Ovary (tissue), 9 donors: Measurements from ENCODE around the gene IL27RA. TPM values are rescaled to one million over a fixed set of nuclear protein-coding genes. Genes with fewer than 3 reads are reported as not detected.

Experiments used
- DNase-seq, 5 donors: peaks; one replicate each; pipeline ENCODE4 v3.0.0-alpha.2; 2019 to 2020
- H3K27ac ChIP-seq, 2 donors: fragments of 200-600 bp; one replicate each; pipeline versions ENCODE4 v1.5.1 to v1.8.0; 2019 to 2022
- H3K27me3 ChIP-seq: fragments of 200-600 bp; one replicate; pipeline ENCODE4 v1.8.0; 2022
- H3K36me3 ChIP-seq: fragments of 200-600 bp; sonication (generic); one replicate; pipeline ENCODE4 v1.5.1; 2019
- H3K4me1 ChIP-seq: one replicate; pipeline ENCODE4 v1.8.1; 2013; ENCODE audit warnings: mild to moderate bottlenecking, moderate library complexity; ENCODE audit not compliant: insufficient read depth
- H3K4me3 ChIP-seq: fragments of 200-600 bp; sonication (generic); one replicate; pipeline ENCODE4 v1.5.1; 2017
- H3K9me3 ChIP-seq, 2 donors: fragments of 200-600 bp in 1 of 2; sonication (generic) in 1 of 2; one replicate each; pipeline versions ENCODE4 v1.5.1 to v1.8.1; 2013 to 2019; ENCODE audit warnings: mild to moderate bottlenecking in 1 of 2, moderate library complexity in 1 of 2
- CTCF ChIP-seq, 3 donors: fragments of 450-650 bp in 2 of 3; fragments of 200-600 bp in 1 of 3; IDR thresholded peaks; one replicate each; pipeline versions ENCODE4 v1.5.1 to v1.8.0; 2016 to 2022; ENCODE audit warnings: antibody characterized with exemption in 3 of 3, mild to moderate bottlenecking in 1 of 3
- EP300 ChIP-seq: sonication (generic); formaldehyde crosslinking; IDR thresholded peaks from one replicate; pipeline ENCODE4 v1.6.1; 2017; ENCODE audit warnings: antibody characterized with exemption
- POLR2A ChIP-seq: fragments of 450-650 bp; IDR thresholded peaks from one replicate; pipeline ENCODE4 v1.6.1; 2017; ENCODE audit warnings: antibody characterized with exemption, mild to moderate bottlenecking, moderate library complexity
- WGBS, 3 donors: extraction: QIAGEN DNeasy Blood & Tissue Kit in 1 of 3; methylation state at CpG; one replicate each; pipeline versions ENCODE4 v1.1.5 to v1.1.7; 2013 to 2017; 5-methylcytosine and 5-hydroxymethylcytosine counted together
- intact Hi-C, 4 donors: fragments of 100-400 bp; cut with DNase I; formaldehyde crosslinking; loops; one replicate each; pipeline versions ENCODE4 v1.11.0 to v1.15.1; 2022 to 2023
- polyA plus RNA-seq, 2 donors: library from polyadenylated mRNA; stranded (reverse); fragments of 200-250 nt in 1 of 2; fragments of 350-450 nt in 1 of 2; fragmentation: Illumina TruSeq in 1 of 2; extraction: RNeasy Lipid Tissue Mini Kit (QIAGEN cat#74804) in 1 of 2; gene quantifications; one replicate each; pipeline ENCODE4 v1.2.3, GENCODE V29; 2013 to 2014
- total RNA-seq, 7 donors: library from RNA; depleted of rRNA in 2 of 7; stranded (reverse); fragments of >200 nt in 2 of 7; fragmentation: NEBNext Ultra II Directional in 3 of 7; extraction: Animal tissue kit (Norgen Biotek cat#: 25700) in 3 of 7; gene quantifications; one replicate each; pipeline versions ENCODE4 v1.1.0 to v1.2.4, GENCODE V29; 2016 to 2023
- donor health status: DM: no; HTN: no; CAD: no; lungs with moderate emphysema.
- donor health status: DM: no; HTN: no; CAD: no.
- donor health status: Bipolar disorder and iron deficiency.
- donor health status: DM: yes; HTN: yes; CAD: no.
- donor health status: DM: no; HTN: no; CAD: no.
- donor health status: DM: yes; HTN: yes; CAD: no.

The IL27RA gene
- total and polyA plus RNA-seq, 9 donors, result 0.48 to 4.3 (median 2.1) TPM

- Histone ChIP-seq H3K4me1 (no peaks in the 10 kb centered on the region), H3K36me3 (no peaks in the 10 kb centered on the region), H3K4me3 (no peak overlapping the region), H3K9me3 (no peaks in the 10 kb centered on the region), H3K27ac (no peak overlapping the region), H3K27me3 (no peaks in the 10 kb centered on the region)
- TF ChIP-seq POLR2A, result no peak
- no peak for TF ChIP-seq CTCF (IDR thresholded peaks at IDR 0.05)
- no peak for TF ChIP-seq EP300
- WGBS, 3 donors, result 53 to 72% (median 63%) methylated on average over 4 to 9 of the region's 9 CpGs
- intact Hi-C loops, result no loop called here
- DNase-seq, result no peak
Measured at GRCh38 chr19:14051980-14052379, 20.4 kb downstream of the IL27RA start.

- H3K27me3 ChIP-seq, result no peaks in the 10 kb centered on the region
- H3K9me3 ChIP-seq, result no peaks in the 10 kb centered on the region
- H3K36me3 ChIP-seq, result no peaks in the 10 kb centered on the region
- DNase-seq, result no peak
- H3K4me1 ChIP-seq, result no peaks in the 10 kb centered on the region
- 86 to 88% (median 88%) methylated on average over 6 of the region's 6 CpGs for WGBS, 3 donors
- no peak for TF ChIP-seq EP300
- no peak overlapping the region for H3K27ac ChIP-seq
- no peak overlapping the region for H3K4me3 ChIP-seq
- intact Hi-C loops, result no loop called here
Measured at GRCh38 chr19:14052470-14052869, 20.9 kb downstream of the IL27RA start.

GRCh38 chr19:14053032-14053431, 21.5 kb downstream of the IL27RA start:
- Histone ChIP-seq H3K36me3 (no peaks in the 10 kb centered on the region), H3K4me1 (peaks cover 4% of the 10 kb centered on the region), H3K27ac (no peak overlapping the region), H3K9me3 (no peaks in the 10 kb centered on the region), H3K4me3 (no peak overlapping the region), H3K27me3 (no peaks in the 10 kb centered on the region)
- intact Hi-C loops, result no loop called here
- no peak for TF ChIP-seq CTCF (IDR thresholded peaks at IDR 0.05)
- TF ChIP-seq POLR2A, result no peak
- no peak for TF ChIP-seq EP300
- WGBS, 3 donors, result 94 to 96% (median 95%) methylated on average over 3 of the region's 3 CpGs
- DNase-seq, result no peak

- H3K36me3 ChIP-seq, result no peaks in the 10 kb centered on the region
- H3K4me1 ChIP-seq, result peaks cover 4% of the 10 kb centered on the region
- no peak overlapping the region for H3K27ac ChIP-seq
- H3K4me3 ChIP-seq, result no peak overlapping the region
- intact Hi-C loops, result no loop called here
- H3K9me3 ChIP-seq, result no peaks in the 10 kb centered on the region
- TF ChIP-seq CTCF (IDR thresholded peaks at IDR 0.05) (no peak), EP300 (no peak), POLR2A (no peak)
- WGBS, 3 donors, result 94 to 95% (median 94%) methylated on average over 10 to 11 of the region's 11 CpGs
- no peaks in the 10 kb centered on the region for H3K27me3 ChIP-seq
- DNase-seq, result no peak
Measured at GRCh38 chr19:14053500-14053899, 21.9 kb downstream of the IL27RA start.

- intact Hi-C loops, result no loop called here
- DNase-seq, result no peak
- no peaks in the 10 kb centered on the region for H3K36me3 ChIP-seq
- H3K27ac ChIP-seq, result no peak overlapping the region
- no peak for TF ChIP-seq CTCF (IDR thresholded peaks at IDR 0.05)
- no peaks in the 10 kb centered on the region for H3K9me3 ChIP-seq
- no peak overlapping the region for H3K4me3 ChIP-seq
- H3K4me1 ChIP-seq, result peaks cover 4% of the 10 kb centered on the region
- H3K27me3 ChIP-seq, result no peaks in the 10 kb centered on the region
- WGBS, 3 donors, result 77 to 93% (median 88%) methylated on average over 6 of the region's 6 CpGs
Measured at GRCh38 chr19:14054099-14054498, 22.5 kb downstream of the IL27RA start.
